IPS DF 6.9 (cell line): ENCODE results near the gene ADCY3.
"Not testable (repeated sequence)": the region's sequence is repeated elsewhere in the genome, so short reads cannot be mapped to it uniquely, and the experiment has no call there.

ENCODE experiments used
- DNase-seq: peaks from one replicate; pipeline ENCODE4 v3.0.0-alpha.2; 2013; ENCODE audit warnings: low read depth, low spot score
- H3K27ac ChIP-seq: one replicate; pipeline ENCODE4 v1.5.1; 2013; ENCODE audit warnings: low read length, control low read depth
- H3K27me3 ChIP-seq: 2 replicates; pipeline ENCODE4 v1.6.1; 2013; ENCODE audit warnings: mild to moderate bottlenecking, low read length; ENCODE audit not compliant: control insufficient read depth, insufficient read depth
- H3K36me3 ChIP-seq: 2 replicates; pipeline ENCODE4 v1.6.1; 2013; ENCODE audit warnings: low read length; ENCODE audit not compliant: control insufficient read depth, insufficient read depth
- H3K4me1 ChIP-seq: 2 replicates; pipeline ENCODE4 v1.6.1; 2013; ENCODE audit warnings: low read length; ENCODE audit not compliant: control insufficient read depth, insufficient read depth
- H3K4me3 ChIP-seq: 2 replicates; pipeline ENCODE4 v1.5.1; 2013; ENCODE audit warnings: mild to moderate bottlenecking, low read length
- H3K9me3 ChIP-seq: 2 replicates; pipeline ENCODE4 v1.6.1; 2013; ENCODE audit warnings: low read length, inconsistent platforms; ENCODE audit not compliant: control insufficient read depth, insufficient read depth
- WGBS: extraction: QIAGEN DNeasy Blood & Tissue Kit; methylation state at CpG from one replicate; pipeline ENCODE4 v1.1.7; 2013; ENCODE audit warnings: mixed read lengths, missing lambda C conversion rate; ENCODE audit not compliant: insufficient read length, insufficient coverage; 5-methylcytosine and 5-hydroxymethylcytosine counted together

ADCY3 gene

GRCh38 chr2:24842081-24843050, 77.7 kb downstream of the ADCY3 start:
- H3K9me3 ChIP-seq, result no peaks in the 10 kb centered on the region
- no peak for DNase-seq
- no peak overlapping the region for H3K4me3 ChIP-seq
- H3K27ac ChIP-seq, result no peak overlapping the region
- no peaks in the 10 kb centered on the region; the same call in 1 of the 2 replicates for H3K4me1 ChIP-seq
- WGBS, result no CpG with 5 or more reads among the region's 39 CpGs
- 0 out of 2 replicates have a peak, but pooled peaks cover 4% of the 10 kb centered on the region for H3K36me3 ChIP-seq
- no peaks in the 10 kb centered on the region for H3K27me3 ChIP-seq

DNA sequence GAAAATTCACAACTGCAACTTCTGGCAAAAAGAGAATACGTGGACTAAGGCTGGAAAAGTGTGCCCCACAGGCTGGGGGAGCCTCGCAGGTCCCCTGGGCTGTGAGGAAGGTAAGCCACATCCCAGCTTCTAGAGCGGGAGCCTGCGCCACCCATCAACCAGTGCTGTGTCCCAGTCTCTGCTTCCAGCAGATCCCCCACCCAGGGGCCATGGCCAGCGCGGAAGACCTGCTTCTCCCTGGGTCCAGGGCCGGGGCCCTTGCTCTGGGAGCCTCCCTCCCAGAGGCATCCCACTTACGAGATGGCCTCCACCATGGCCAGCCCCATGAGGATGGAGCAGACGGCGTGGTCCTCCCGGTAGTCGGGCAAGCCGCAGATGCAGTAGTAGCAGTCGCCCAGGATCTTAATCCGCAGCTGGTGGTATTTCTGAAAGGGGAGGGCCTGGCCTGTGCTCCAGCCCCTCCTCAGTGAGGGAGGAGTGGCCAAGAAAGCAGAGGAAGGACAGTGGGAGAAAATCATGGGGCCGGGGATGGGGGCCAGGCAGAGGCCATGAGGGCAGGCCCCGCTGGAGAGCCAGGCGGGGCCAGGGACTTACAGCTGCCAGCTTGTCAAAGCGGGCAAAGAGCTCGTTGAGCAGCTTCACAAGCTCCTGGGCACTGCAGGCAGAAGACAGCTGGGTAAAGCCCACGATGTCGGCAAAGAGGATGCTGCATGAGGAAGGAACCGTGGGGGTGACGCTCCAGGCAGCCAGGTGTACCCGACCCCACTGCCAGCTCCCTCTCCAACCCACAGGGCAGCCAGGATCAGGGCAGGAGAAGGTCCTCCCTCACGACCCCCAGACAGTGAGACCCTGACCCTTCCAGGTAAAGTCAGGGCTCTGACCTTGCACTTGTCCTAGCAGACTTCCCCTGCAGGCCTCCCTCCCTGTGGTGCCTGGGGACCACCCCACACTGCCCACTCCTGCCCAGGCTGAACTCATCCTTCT, 78.8 kb downstream of the ADCY3 start:
- no peak for DNase-seq
- 0 out of 2 replicates have a peak, but pooled peaks cover 5% of the 10 kb centered on the region for H3K36me3 ChIP-seq
- no peak overlapping the region for H3K4me3 ChIP-seq
- H3K9me3 ChIP-seq, result no peaks in the 10 kb centered on the region
- H3K27me3 ChIP-seq, result no peaks in the 10 kb centered on the region
- no peaks in the 10 kb centered on the region; the same call in 1 of the 2 replicates for H3K4me1 ChIP-seq
- no peak overlapping the region for H3K27ac ChIP-seq
- no CpG with 5 or more reads among the region's 26 CpGs for WGBS

GRCh38 chr2:24840164-24840869, 79.7 kb downstream of the ADCY3 start:
- WGBS, result no CpG with 5 or more reads among the region's 17 CpGs
- Histone ChIP-seq H3K4me1 (no peaks in the 10 kb centered on the region; the same call in 1 of the 2 replicates), H3K27ac (no peak overlapping the region), H3K36me3 (0 out of 2 replicates have a peak, but pooled peaks cover 5% of the 10 kb centered on the region), H3K9me3 (no peaks in the 10 kb centered on the region), H3K4me3 (no peak overlapping the region), H3K27me3 (no peaks in the 10 kb centered on the region)
- DNase-seq, result no peak

DNA sequence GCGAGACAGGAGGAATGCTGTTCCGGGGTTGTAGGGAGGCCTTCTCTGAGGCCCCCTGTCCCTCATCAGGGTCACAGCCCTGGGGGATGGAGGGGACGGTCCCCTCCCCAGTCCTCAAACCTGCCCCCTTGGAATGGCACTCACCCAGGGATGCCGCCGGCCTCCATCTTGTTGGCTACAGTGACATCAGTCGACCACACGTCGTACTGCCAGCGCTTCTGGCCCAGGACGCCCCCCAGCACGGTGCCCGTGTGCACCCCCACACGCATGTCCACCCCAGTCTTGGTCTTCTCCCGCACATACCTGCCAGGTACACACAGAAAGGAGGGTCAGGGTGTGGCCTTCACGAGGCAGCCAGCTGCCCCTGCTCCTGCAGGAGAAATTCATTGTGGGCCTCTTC, 80.3 kb downstream of the ADCY3 start:
- DNase-seq, result no peak
- Histone ChIP-seq H3K9me3 (no peaks in the 10 kb centered on the region), H3K4me3 (no peak overlapping the region), H3K27ac (no peak overlapping the region), H3K4me1 (no peaks in the 10 kb centered on the region; the same call in 1 of the 2 replicates), H3K27me3 (no peaks in the 10 kb centered on the region), H3K36me3 (0 out of 2 replicates have a peak, but pooled peaks cover 5% of the 10 kb centered on the region)
- WGBS, result no CpG with 5 or more reads among the region's 15 CpGs

GRCh38 chr2:24838541-24838940, 81.5 kb downstream of the ADCY3 start:
- H3K27ac ChIP-seq, result no peak overlapping the region
- H3K4me1 ChIP-seq, result no peaks in the 10 kb centered on the region; the same call in 1 of the 2 replicates
- H3K9me3 ChIP-seq, result no peaks in the 10 kb centered on the region
- H3K27me3 ChIP-seq, result no peaks in the 10 kb centered on the region
- H3K4me3 ChIP-seq, result no peak overlapping the region
- 0 out of 2 replicates have a peak, but pooled peaks cover 5% of the 10 kb centered on the region for H3K36me3 ChIP-seq
- DNase-seq, result no peak
- WGBS, result no CpG with 5 or more reads among the region's 18 CpGs

- H3K9me3 ChIP-seq, result no peaks in the 10 kb centered on the region
- no CpG with 5 or more reads among the region's 5 CpGs for WGBS
- H3K4me3 ChIP-seq, result no peak overlapping the region
- no peak overlapping the region for H3K27ac ChIP-seq
- 0 out of 2 replicates have a peak, but pooled peaks cover 5% of the 10 kb centered on the region for H3K36me3 ChIP-seq
- no peaks in the 10 kb centered on the region for H3K27me3 ChIP-seq
- DNase-seq, result no peak
- H3K4me1 ChIP-seq, result peaks cover 1% of the 10 kb centered on the region; the same call in 1 of the 2 replicates
These were observed 82.0 kb downstream of the ADCY3 start for GRCh38 chr2:24837996-24838513.

DNA sequence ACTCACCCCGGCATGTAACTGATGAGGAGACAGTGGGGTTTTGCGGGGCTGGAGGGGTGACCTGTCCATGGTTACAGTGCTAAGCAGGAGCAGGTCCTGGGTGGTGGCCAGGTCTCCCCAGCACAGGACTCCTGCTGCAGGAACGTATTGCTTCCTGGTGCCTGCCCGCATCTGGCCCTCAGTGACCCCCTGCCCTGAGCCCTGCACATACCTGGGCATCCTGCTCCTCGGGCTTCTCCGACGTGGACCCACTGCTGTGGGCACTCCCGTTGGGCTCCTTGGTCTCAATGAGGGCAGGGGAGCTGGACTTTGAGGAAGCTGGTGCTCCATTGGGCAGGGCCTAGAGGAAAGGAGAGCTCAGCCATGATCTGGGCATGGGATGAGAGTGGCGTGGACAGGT, 83.3 kb downstream of the ADCY3 start:
- no peak overlapping the region for H3K27ac ChIP-seq
- H3K27me3 ChIP-seq, result no peaks in the 10 kb centered on the region
- 0 out of 2 replicates have a peak, but pooled peaks cover 5% of the 10 kb centered on the region for H3K36me3 ChIP-seq
- H3K4me3 ChIP-seq, result no peak overlapping the region
- no CpG with 5 or more reads among the region's 9 CpGs for WGBS
- no peaks in the 10 kb centered on the region for H3K9me3 ChIP-seq
- peaks cover 3% of the 10 kb centered on the region for H3K4me1 ChIP-seq
- no peak for DNase-seq

DNA sequence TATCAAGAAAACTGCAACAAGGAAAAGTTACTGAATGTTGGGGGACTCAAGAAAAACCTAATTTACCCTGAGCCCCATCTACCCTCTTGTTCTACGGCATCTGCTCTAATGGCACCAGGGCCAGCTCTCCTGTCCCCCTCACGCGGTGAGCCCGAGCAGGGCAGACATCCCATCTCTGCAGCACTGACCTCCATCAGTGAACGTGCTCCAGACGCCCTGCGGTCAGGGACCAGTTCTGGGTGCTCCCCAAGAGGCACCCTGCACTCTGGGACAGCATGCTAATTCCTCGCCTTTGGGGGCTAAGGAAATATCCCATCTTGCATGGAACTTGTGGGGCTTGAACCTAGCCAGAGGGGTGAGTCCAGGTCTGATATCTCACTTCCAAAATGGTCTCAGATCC, 83.8 kb downstream of the ADCY3 start:
- Histone ChIP-seq H3K27ac (no peak overlapping the region), H3K27me3 (no peaks in the 10 kb centered on the region), H3K4me1 (peaks cover 3% of the 10 kb centered on the region), H3K36me3 (0 out of 2 replicates have a peak, but pooled peaks cover 5% of the 10 kb centered on the region), H3K9me3 (no peaks in the 10 kb centered on the region), H3K4me3 (no peak overlapping the region)
- no CpG with 5 or more reads among the region's 8 CpGs for WGBS
- no peak for DNase-seq

DNA sequence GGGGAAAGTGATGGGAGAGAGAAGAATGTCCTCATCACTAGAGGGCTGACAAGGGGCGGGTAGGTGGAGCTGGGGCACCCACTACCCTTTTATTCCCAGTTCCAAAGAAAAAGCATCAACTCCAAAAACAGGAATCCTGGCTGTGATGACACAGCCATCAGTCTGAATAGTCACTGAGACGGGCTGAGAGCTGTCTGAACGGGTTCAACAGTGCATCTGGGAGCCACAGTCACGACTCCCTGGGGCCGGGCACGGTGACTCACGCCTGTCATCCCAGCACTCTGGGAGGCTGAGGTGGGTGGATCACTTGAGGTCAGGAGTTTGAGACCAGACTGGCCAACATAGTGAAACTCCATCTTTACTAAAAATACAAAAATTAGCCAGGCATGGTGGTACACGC, 84.6 kb downstream of the ADCY3 start:
- H3K4me1 ChIP-seq, H3K4me3 ChIP-seq, H3K27ac ChIP-seq, H3K9me3 ChIP-seq, DNase-seq, H3K36me3 ChIP-seq, H3K27me3 ChIP-seq: not testable (repeated sequence)
- WGBS, result no CpG with 5 or more reads among the region's 8 CpGs
